ENCODE results near the gene USHBP1.
A peak's percentile ranks its signal among the peaks of the same experiment; 100 is the strongest.

The USHBP1 gene

DNA sequence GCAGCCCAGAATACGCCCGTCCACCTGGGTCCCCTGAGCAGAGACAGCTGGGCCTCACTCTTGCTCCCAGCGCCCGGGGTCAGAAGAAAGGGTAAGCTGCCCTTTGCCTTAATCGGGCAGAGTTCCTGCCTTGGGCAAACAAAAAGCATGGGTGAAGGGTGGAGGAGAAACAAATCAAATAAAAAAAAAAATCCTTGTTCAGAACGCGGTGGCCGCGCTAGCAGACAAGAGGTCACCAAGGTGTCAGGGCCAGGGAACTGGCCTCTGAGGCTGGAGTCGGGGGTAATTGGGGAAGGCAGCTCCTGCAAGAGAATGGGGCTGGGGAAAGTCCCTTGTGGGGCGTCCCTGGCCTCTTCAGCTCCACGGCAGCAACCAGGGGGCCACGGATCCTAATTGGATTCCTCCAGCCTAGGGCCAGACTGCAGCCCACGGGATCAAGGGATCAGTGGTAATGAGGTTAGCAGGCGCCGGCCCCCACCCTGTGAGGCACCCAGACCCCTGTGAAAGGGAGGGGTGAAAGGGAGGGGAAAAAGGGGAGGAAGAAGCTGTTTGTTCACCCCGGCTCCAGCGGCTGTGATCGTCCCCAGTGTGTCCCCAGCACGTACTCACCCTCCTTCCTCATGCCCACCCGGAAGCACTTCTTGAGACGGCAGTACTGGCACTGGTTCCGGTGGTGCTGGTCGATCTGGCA lies 24.3 kb downstream of the USHBP1 start:
- peak; percentile 57 for DNase-seq

DNA sequence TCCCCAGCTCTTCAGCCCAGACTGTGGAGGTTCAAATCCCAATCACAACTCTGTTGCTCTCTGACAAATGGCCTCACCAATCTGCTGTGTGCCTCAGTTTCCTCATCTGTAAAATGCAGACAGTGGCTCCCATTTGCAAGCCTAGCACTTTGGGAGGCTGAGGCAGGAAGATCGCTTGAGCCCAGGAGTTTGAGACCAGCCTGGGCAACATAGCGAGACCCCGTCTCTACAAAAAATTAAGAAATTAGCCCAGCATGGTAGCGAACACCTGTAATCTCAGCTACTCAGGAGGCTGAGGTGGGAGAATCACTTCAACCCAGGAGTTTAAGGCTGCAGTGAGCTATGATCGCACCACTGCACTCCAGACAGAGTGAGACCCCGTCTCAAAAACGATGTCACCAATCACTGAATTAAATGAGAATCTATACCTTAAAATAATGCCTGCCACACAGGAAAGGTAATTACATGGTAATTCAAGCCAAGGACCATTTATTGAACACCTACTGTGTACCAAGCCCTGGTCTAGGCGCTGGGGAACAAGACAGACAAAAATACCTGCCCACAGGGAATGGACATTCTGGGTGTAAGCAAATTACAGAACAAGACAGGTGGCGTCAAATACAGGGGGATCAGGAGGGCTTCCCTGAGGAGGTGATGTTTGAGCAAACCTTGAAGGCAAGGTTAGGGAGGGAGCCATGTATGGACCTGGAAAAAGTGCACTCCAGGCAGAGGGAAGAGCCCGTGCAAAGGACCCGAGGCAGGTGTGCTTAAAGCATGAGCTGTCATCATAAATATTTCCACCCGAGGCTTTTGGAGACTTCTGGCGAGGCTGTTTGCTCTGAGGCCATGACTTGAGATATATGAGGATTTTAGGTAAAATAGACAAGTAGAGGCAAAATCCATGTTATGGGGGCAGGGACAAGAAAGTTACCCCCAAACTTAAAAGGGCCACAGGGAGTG lies 26.5 kb downstream of the USHBP1 start:
- DNase-seq: no peak

DNA sequence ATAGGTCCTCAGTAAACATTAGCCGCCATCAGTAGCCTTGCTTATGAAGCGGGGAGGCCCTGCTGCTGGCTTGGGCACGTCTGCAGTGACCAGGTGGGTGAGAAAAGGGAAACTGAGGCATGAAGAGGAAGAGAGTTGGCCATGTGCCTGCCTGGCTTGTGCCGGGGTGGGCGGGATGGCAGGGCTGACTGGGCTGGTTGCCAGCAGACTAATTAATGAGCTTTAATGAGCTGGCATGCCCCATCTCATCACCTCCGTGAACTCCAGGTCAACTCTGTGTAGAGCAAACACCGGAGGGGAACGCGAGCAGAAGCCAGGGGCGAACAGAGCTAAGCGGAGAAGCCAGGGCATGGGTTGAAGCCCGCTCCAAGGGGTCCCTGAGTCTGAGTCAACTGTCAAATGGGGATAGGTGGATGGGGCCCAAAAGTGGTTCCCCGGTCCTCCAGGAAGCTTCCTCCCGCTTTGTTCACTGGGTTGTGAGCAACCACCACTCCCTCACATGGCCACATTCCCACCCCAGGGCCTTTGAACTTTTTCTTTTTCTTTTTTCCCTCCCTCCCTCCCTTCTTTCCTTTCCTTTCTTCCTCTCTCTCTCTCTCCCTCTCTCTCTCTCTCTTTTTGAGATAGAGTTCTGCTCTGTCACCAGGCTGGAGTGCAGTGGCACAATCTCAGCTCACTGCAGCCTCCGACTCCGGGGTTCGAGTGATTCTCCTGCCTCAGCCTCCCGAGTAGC lies 27.6 kb downstream of the USHBP1 start:
- DNase-seq: peak; percentile 39

DNA sequence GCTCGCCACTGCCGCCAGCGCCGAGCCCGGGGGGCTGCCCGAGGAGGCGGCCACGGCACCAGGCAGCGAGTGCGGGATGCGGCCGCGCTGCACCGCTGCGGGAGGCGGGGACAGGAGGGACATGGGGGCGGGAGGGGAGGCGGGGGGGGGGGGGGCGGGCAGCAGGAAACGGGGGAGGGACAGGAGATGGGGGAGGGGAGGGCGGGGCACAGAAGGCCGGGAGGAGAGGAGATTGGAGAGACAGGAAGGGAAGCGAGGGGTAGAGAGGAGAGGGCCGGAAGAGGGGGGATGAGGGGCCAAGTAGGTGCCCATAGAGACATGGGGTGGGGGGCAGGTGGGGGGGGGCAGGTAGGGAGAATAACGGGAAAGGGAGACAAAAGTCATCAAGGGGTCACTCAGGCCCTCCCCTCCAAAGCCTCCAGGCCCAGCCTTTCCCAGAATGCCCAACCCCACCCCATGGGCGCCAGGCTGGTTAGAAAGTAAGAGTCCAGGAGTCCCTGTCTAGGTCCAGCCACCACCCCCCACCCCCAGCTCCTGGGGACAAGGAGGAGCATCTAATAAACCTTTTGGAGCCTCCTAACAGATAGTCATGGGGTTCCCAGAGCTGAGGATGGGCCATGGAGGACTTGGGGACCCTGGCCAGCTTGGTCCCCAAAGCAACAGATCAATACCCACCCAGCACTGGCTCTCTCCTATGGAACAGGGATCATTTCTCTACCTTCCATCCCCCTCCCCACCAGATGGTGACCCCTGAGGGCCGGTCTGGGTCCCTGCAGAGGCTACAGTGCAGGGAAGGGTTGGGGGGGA lies 28.4 kb downstream of the USHBP1 start:
- DNase-seq: no peak

DNA sequence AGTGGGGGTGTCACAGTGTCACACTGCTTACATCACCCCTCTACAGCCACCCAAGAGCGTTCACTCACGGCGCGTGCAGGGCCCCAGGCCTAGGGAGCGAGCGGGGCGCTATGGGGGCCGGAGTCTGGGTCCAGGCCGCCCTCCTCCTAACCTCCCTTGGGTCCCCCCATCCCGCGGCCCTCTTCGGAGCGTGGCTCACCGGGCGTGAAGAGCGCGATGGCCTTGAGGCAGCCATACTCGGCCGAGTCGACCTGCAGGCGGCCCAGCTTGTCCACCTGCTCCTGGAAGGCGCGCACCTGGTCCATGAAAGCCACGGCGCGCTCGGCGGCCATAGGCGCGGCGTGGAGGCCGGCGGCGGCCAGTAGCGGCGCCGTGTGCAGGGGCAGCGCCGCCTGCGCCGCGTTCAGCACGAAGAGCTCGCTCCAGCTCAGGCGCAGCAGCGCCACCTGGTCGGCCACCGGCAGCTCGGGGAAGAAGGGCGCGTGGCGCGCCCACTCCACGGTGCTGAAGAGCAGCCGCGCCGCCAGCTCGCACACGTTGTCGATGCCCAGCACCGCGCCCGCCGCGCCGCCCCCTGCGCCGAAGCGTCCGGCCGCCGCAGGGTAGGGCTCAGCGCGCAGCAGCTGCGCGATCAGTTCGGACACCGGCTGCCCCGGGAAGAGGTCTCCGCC lies 29.1 kb downstream of the USHBP1 start:
- peak; percentile 89 for DNase-seq

DNA sequence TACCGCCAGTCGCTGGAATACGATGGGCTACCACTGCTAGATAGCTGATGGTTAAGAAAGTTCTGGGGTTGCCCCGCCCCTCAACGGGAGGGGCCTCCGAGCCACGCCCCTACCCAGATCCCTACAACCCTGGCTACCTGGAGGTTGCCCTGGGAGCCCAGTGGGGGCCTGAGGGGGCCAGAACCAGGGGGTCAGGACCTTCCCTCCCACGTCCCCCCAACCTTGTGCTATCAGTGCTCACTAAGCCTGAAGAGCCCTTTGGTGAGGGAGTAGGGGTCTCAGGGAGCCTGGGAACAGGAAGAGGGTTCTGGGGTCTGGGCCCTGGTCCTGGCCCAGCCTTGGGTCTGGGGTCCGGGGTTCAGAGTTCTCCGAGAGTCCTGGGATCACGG lies 29.6 kb downstream of the USHBP1 start:
- no peak for DNase-seq

DNA sequence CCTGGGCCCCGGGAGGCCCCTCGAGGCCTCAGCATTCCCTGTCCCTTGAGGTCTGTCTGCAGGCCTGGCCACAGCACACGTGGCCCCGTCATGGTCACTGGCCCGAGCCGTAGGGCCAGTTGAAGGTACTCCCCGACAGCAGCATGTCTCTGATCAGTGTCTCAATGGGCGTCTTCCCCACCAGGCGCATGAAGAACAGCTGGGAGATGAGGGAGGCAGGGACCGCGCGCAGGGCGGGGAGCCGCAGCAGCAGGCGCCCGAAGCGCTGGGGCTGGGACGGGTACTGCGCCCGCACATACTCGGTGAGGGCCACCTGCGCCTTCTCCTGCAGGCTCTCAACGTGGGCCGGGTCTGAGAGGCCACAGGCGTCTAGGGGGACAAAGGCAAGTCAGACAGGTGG lies 32.3 kb downstream of the USHBP1 start:
- DNase-seq: no peak

DNA sequence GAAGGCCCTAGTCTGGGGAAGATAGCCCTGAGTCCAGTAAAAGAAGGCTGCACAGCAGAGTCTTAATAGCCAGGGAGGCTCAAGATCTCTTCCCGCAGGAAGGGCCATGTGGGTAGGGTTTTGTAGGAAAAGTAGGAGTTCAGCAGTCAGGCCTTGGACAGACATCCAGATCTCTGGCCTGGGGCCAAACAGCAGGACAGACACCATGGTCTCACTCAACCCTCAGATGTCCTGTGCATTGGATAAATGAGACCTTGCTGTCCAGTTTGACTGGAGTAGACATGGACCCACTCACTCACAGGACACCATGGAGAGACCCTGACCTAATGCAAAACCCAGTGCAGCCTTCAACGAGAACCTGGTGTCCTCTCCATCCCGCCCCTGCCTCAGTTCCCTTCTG lies 34.7 kb downstream of the USHBP1 start:
- no peak for DNase-seq

DNA sequence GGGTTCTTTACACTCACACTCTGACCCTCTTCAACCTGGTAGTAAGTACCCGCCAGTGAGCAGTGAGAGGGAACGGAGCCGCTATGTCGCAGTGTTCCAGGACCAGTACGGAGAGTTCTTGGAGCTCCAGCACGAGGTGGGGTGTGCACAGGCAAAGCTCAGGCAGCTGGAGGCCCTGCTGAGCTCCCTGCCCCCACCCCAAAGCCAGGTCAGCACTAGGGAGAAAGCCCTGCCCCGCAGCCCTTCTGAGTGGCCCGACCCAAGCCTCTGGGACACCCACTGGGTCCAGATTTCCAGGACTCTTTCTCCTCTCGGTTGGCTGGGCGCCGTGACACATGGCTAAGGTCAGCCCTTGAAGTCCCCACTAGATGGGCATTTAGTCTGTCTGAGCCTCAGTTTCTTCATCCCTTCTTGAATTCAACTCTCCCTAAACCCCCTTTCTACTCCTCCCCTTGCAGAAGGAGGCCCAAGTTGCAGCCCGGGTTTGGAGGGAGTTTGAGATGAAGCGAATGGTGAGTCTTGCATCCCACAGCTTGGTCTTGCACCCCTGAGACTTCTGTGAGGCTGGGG lies 36.7 kb downstream of the USHBP1 start:
- no peak for DNase-seq

DNA sequence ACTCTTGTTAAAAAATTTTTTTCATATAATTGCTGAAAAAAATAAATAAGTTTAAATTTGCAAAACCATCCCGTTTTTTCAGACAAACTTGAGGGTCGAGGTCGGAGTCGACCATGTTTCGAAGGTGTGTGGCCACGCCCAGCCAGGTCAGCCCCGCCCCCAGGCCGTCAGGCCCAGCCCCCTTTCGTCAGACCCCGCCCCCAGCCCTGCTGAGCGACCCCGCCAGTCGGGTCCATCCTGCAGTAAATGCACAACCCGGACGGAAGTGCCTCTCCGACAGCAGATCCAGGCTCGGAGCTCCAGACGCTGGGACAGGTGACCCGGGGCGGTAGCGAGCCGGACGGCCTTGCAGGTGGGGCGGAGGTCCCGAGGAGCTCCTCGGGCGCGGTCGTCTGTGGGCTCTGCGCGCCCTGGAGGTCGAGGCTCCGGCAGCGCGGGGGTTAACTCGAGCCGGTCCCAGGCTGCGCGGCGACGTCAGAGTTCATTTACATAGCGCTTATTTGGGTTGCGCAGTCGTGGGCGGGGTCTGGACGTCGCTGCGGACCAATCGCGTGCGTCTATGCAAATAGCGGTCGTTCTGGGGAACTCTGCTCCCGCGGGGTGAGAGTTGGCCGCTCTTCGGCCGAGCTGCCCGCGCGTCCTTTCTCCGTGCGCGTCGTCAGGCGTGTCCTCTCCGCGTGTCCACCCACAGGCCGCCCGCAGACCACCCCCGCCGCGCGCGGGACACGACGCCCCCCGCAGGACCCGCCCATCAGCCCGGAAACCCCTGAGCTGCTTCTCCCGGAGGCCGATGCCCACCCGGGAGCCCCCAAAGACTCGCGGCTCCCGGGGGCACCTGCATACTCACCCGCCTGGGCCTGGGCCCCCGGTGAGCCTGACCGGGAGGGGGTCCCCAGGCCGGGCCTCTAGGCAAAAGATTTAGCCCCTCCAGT lies 38.3 kb downstream of the USHBP1 start, which contains the start of gene OCEL1:
Gene OCEL1 (plus strand): TSS at position 225 of the 932 bp plus-strand sequence. CDS start 22 bp downstream, at position 247.
- DNase-seq: peak; percentile 100

DNA sequence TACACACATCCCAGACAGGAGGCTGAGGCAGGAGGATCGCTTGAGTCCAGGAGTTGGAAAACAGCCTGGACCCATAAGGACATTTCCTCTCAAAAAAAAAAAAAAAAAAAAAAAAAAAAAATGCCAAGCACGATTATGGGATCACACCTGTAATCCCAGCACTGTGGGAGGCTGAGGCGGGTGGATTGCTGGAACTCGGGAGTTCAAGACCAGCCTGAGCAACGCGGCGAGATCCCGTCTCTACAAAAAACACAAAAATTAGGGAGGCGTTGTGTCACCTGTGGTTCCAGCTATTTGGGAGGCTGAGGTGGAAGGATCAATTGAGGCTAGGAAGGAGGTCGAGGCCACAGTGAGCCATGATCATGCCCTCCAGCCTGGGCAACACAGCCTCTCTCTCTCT lies 39.5 kb downstream of the USHBP1 start:
- no peak for DNase-seq

DNA sequence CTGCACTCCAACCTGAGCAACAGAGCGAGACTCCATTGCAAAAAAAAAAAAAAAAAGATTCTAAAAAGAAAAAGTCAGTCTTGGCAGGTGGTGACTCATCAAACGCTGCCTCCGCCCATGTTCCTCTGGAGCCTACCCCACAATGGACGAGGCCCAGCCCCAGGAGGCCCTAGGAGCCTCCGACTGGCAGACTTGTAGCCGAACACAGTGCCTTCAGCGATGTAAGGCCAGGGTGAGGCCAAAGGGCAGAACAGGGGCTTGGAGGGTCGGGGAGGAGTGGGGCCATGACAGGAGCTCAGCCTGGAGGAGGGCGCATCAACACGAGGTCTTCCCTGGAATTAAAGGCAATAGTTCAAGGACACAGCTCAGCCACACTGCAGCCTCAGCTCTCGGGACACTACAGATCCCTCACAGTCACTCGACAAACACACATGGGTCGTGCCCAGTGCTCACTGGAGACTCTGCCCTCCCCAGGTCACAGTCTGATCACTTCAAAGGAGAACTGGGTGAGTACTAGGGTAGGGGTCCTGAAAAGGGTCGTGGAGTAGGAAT lies 44.3 kb downstream of the USHBP1 start:
- no peak for DNase-seq

DNA sequence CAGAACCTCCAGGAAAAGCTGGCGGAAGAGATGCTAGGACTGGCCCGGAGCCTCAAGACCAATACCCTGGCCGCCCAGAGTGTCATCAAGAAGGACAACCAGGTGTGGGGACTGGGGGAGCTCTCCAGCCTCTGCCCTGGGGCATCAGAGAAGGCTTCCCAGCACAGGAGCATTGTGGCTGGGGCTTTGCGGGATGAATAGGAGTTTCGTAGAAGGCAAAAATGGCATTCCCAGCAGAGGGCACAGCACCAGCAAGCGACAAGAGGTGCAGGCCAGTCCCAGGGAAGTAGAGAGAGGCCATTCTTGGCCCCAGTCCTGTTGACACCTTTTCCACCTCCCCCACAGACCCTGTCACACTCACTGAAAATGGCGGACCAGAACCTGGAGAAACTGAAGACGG lies 45.3 kb downstream of the USHBP1 start:
- DNase-seq: no peak

DNA sequence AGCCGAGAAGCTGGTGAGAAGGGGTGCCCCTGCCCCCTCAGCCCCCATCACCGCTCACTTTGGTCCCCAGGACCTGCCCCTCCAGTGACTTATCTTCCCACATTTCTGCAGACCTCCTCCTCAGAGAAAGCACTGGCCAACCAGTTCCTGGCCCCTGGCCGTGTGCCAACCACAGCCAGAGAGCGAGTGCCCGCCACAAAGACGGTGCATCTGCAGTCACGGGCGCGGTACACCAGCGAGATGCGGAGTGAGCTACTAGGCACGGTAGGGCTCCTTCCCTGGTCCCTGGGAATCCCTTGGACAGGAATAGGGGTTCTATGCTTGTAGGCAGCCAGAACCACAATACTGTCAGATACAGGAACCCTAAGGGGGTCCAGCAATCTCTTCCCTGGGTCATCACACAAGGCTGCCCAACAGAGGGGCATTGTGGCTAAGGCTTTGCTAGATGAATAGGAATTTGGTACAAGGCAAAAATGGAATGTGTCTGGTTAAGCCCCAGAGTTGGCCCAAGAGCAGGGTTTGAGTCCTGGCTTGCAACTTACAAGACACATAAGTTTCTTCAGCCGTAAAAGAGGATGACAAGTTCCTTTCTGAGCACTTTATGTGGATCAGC lies 48.4 kb downstream of the USHBP1 start:
- no peak for DNase-seq

DNA sequence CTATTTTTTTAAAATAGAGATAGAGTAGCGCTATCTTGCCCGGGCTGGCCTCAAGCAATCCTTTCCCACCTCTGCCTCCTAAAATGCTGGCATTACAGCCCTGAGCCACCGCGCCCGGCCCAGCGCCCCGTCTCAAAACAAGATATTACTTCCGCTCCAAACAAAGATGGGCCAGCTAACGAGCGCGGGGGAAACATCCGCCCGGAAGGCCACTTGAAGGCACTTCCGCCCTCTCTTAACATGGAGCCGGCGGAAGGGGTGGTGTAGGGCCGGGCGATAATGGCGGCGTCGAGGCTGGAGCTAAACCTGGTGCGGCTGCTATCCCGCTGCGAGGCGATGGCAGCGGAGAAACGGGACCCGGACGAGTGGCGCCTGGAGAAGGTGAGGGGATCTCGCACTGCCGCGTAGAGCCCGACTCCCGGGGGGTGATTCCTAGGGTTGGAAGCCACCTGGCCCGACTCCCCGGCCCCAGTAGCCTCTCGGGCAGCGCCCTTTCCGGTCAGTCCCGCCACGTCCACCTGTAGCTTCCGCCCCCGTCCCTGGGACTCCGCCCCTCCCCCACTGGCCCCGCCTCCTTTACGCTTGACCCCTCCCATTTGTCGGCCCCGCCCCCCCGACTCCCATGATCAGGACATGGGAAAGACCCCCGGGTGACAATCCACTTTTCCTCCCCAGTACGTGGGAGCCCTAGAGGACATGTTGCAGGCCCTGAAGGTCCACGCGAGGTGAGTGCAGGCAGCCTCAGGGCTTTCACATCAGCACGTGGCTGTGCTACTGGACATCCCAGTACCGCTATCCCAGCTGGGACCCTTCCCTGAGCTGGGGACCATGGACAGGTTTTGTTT lies 49.2 kb downstream of the USHBP1 start, which contains the start of gene USE1:
Gene USE1 (plus strand): TSS at position 231 of the 845 bp plus-strand sequence. CDS start 49 bp downstream, at position 280.
- DNase-seq: peak; percentile 99

DNA sequence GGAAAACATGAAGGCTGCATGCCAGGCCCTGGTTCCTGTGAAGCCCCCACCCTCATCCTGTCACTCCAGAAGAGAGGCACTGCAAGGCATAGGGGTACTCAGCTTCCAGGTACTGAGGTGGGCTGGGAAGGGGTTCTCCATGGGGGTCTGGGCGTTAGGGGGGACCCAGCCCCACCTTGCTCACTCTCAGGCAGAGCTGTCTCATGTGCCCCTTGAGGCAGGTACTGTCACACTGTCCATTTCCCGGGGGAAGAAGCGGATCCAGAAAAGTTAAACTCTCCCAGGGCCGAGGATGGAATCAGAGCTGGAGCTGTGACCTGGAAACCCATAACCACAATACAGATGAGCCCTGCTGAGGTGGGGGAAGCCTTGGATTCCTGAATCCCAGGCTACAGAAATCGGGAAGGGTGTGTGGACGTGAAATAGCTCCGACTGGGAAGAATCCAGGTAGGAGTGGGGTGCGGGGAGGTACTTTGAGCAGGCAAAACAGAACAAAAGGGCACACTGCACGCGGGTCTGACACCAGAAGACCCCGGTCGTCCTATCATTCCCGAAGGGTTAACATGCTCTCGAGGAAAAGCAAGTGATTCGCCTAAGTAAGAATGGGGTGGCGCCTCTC lies 49.9 kb downstream of the USHBP1 start:
- no peak for DNase-seq

DNA sequence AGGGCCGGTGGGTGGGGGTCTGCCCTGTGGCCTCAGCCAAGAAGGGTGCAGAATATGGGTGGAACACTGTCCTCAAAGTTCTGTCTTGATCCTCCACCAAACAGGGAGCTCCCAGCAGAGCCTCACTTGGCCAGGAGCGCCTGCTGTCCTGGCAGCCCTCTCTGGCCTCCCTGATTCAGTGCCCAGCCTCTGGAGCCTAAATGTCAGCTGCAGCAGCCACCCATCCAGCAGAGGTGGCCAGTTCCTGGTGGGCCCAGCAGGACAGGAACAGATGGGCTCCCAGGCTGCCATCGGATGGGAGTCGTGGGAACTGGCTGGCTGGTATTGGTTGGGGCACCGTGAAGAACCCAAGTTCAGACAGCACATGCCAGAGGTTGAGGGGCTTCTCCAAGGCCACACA lies 51.2 kb downstream of the USHBP1 start:
- DNase-seq: no peak

Measured in retina (tissue), 1 donor.